MCF 10A (cell line): ENCODE data around the gene ADARB2. TPM values are rescaled to one million over a fixed set of nuclear protein-coding genes. Genes with fewer than 3 reads are reported as not detected.
A peak's percentile ranks its signal among the peaks of the same experiment; 100 is the strongest.

Experiments
- BruUV-seq: library from RNA; stranded (reverse); fragments of 400-500 nt; replicated peaks from 2 replicates; lab custom pipeline; 2021; lab: Mats Ljungman, UMichigan
- CTCF ChIA-PET: fragments of 300-600 bp; sonication (Branson Sonifier 250); formaldehyde crosslinking; extraction: SDS; loops from one replicate; lab custom pipeline; 2021; ENCODE audit warnings: antibody characterized with exemption, inconsistent platforms; lab: Yijun Ruan, JAX
- POLR2A ChIA-PET: fragments of 300-600, 350-650 bp; sonication (Branson Sonifier 250); formaldehyde crosslinking; extraction: SDS; loops from one replicate; lab custom pipeline; 2020; ENCODE audit warnings: antibody characterized with exemption, inconsistent platforms; lab: Yijun Ruan, JAX
- DNase-seq: peaks from one replicate; pipeline ENCODE4 v3.0.0-alpha.2; 2018; ENCODE audit not compliant: unreplicated experiment
- H3K27ac Mint-ChIP-seq: one replicate; pipeline ENCODE4 v1.8.0; 2022; ENCODE audit warnings: mild to moderate bottlenecking, low read depth, mixed read lengths; ENCODE audit not compliant: unreplicated experiment
- H3K27me3 Mint-ChIP-seq: one replicate; pipeline ENCODE4 v1.8.0; 2022; ENCODE audit warnings: mixed read lengths; ENCODE audit not compliant: insufficient read depth, unreplicated experiment
- H3K36me3 Mint-ChIP-seq: one replicate; pipeline ENCODE4 v1.8.0; 2022; ENCODE audit warnings: mild to moderate bottlenecking, moderate library complexity, mixed read lengths; ENCODE audit not compliant: insufficient read depth, unreplicated experiment
- H3K4me1 Mint-ChIP-seq: one replicate; pipeline ENCODE4 v1.8.0; 2022; ENCODE audit warnings: mixed read lengths; ENCODE audit not compliant: insufficient read depth, unreplicated experiment
- H3K4me3 Mint-ChIP-seq: one replicate; pipeline ENCODE4 v1.8.0; 2022; ENCODE audit warnings: mild to moderate bottlenecking, moderate library complexity, mixed read lengths; ENCODE audit not compliant: unreplicated experiment
- H3K9me3 Mint-ChIP-seq: one replicate; pipeline ENCODE4 v1.8.0; 2022; ENCODE audit warnings: mixed read lengths; ENCODE audit not compliant: unreplicated experiment
- CTCF ChIP-seq: fragments of 200-600 bp; IDR thresholded peaks from one replicate; pipeline ENCODE4 v1.8.0; 2022; ENCODE audit warnings: antibody characterized with exemption, mild to moderate bottlenecking; ENCODE audit not compliant: unreplicated experiment
- intact Hi-C: fragments of 100-400 bp; cut with micrococcal nuclease; formaldehyde crosslinking; loops from 2 replicates; pipeline ENCODE4 v1.14.1; 2022
- total RNA-seq: library from RNA; stranded (reverse); gene quantifications from 2 replicates; pipeline ENCODE4 v1.2.3, GENCODE V29; 2022

ADARB2 gene
- total RNA-seq, 1 experiment from 2014 or later = 0.96 TPM

GRCh38 chr10:1278306-1278705 is 459.0 kb downstream of the ADARB2 start:
- CTCF ChIA-PET = interaction anchor here (0.6 kb wide), 1 partner anchor 1472 kb away, joined by 3 read pairs; no protein-coding TSS in a partner anchor
- H3K4me3 Mint-ChIP-seq = no peak overlapping the region

GRCh38 chr10:1274701-1275544 is 462.4 kb downstream of the ADARB2 start:
- no peak for DNase-seq
- Mint-ChIP-seq H3K4me3 (no peak overlapping the region), H3K27me3 (peaks cover 19% of the 10 kb centered on the region), H3K36me3 (peaks cover 5% of the 10 kb centered on the region), H3K4me1 (peaks cover 6% of the 10 kb centered on the region), H3K9me3 (no peaks in the 10 kb centered on the region), H3K27ac (peak overlapping the region; percentile 49)
- no peak for TF ChIP-seq CTCF
- ChIA-PET POLR2A (no interaction called here), CTCF (no interaction called here)
- intact Hi-C loops = no loop called here
- no TSS peak for BruUV-seq

More at GRCh38 chr10:1278306-1278705, 459.0 kb downstream of the ADARB2 start:
- peaks cover 19% of the 10 kb centered on the region for H3K27me3 Mint-ChIP-seq
- POLR2A ChIA-PET = no interaction called here
- intact Hi-C loops = no loop called here
- peaks cover 6% of the 10 kb centered on the region for H3K4me1 Mint-ChIP-seq
- no peak for DNase-seq
- H3K36me3 Mint-ChIP-seq = peaks cover 5% of the 10 kb centered on the region
- no peak for TF ChIP-seq CTCF
- no peaks in the 10 kb centered on the region for H3K9me3 Mint-ChIP-seq
- no TSS peak for BruUV-seq
- H3K27ac Mint-ChIP-seq = peak overlapping the region; percentile 25

- peaks cover 19% of the 10 kb centered on the region for H3K27me3 Mint-ChIP-seq
- H3K27ac Mint-ChIP-seq = peak overlapping the region; percentile 49
- no TSS peak for BruUV-seq
- intact Hi-C loops = no loop called here
- ChIA-PET POLR2A (no interaction called here), CTCF (no interaction called here)
- H3K36me3 Mint-ChIP-seq = peaks cover 5% of the 10 kb centered on the region
- H3K9me3 Mint-ChIP-seq = no peaks in the 10 kb centered on the region
- peak; percentile 60 for DNase-seq
- no peak overlapping the region for H3K4me3 Mint-ChIP-seq
- peaks cover 6% of the 10 kb centered on the region for H3K4me1 Mint-ChIP-seq
- TF ChIP-seq CTCF = no peak
Measured at GRCh38 chr10:1274111-1274661, 463.1 kb downstream of the ADARB2 start.

- no peak for TF ChIP-seq CTCF
- ChIA-PET POLR2A (no interaction called here), CTCF (no interaction called here)
- Mint-ChIP-seq H3K27me3 (peaks cover 19% of the 10 kb centered on the region), H3K27ac (no peak overlapping the region), H3K36me3 (peaks cover 5% of the 10 kb centered on the region), H3K9me3 (no peaks in the 10 kb centered on the region), H3K4me3 (no peak overlapping the region), H3K4me1 (peaks cover 11% of the 10 kb centered on the region)
- no peak for DNase-seq
- no TSS peak for BruUV-seq
- intact Hi-C loops = no loop called here
Measured at GRCh38 chr10:1273372-1274105, 463.8 kb downstream of the ADARB2 start.
